HG02943 (cell line): ENCODE data around the gene RBM12.
A peak's percentile ranks its signal among the peaks of the same experiment; 100 is the strongest.
"Not testable (repeated sequence)": the region's sequence is repeated elsewhere in the genome, so short reads cannot be mapped to it uniquely, and the experiment has no call there.

Experiments used
- ATAC-seq: cut with Tn5 transposase; IDR thresholded peaks from one replicate; pipeline ENCODE4 v1.9.1; 2021; ENCODE audit warnings: mild to moderate bottlenecking, low read depth, moderate library complexity; ENCODE audit not compliant: unreplicated experiment

The RBM12 gene

DNA sequence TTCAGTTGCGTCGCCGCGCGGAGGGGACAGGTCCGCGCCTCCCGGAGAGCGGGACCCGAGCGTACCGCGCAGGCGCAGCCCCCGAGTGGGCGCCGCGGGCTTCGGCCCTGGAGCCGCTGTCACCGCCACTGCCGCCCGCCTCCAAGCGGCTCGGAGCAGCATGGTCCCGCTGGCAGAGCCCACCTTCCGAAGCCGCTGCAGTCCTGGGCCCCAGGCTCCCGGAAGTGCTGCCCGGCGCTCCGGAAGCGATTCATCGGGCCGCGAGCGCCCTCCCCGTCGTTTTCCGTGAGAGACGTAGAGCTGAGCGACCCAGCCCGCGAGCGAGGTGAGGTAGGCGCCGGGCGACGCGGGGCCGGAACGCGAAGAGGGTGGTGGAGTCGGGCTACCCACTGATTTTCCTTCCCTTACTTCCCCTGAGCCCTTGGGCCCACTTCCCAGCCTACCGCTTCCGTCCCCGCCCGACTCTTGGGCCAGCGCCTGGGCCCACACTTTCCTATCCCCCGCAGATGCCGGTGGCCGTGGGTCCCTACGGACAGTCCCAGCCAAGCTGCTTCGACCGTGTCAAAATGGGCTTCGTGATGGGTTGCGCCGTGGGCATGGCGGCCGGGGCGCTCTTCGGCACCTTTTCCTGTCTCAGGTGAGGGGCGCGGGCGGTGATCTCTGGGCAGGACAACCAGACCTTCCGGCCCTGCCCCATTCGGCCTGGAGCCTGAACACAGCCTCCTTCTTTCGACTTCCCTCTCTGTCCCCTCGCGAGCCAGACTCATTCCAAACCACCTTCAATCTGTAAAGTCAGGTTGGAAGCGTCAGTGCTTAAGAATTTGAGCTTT lies 34.6 kb upstream of the RBM12 start, which contains the start of the genes NFS1 and ROMO1:
NFS1 (minus strand) TSS at position 226 of the 830 bp plus-strand sequence; CDS start at position 162, 64 bp downstream.
ROMO1 (plus strand) TSS at position 279 of the 830 bp plus-strand sequence; CDS start at position 507, 228 bp downstream.
- peak; percentile 62 for ATAC-seq

DNA sequence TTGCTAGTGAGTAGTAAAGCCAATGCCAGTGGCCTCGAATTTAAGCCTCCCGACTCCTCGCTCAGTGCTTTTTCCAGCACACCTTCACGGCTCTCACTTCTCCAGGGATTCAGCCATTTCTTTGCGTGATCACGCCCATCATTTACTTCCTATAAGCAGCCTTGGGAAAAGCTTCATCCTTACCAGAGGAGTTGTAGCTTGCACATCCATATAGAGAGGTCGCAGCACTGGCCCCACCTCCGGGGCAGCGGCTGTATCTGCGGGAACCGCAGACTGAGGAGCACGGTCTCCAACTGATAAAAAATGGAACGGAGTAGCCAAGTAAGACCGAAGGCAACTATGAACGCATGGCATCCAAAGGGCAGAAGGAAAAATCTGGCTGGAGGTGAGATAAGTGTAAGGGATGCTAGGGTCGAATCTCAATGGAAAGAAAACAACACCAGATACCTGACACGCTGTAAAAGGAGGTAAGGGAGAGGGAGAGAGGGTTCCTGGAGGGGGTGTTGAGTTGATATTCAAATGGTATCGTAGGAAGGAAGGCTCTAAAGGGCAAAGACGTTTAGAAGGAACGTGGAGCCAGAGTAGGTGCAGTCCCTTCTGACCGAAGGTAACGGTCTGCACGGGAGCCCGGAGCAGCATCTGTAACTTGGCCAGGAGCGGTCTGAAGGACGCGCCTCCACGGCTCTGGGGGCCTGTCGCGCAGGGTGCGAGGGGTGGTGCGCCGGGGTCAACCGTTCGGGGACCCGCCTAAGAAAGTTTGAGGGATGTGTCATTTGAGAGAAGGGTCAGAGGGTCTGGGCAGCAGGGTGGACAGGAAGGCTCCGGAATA lies 33.8 kb upstream of the RBM12 start:
- peak; percentile 22 for ATAC-seq

DNA sequence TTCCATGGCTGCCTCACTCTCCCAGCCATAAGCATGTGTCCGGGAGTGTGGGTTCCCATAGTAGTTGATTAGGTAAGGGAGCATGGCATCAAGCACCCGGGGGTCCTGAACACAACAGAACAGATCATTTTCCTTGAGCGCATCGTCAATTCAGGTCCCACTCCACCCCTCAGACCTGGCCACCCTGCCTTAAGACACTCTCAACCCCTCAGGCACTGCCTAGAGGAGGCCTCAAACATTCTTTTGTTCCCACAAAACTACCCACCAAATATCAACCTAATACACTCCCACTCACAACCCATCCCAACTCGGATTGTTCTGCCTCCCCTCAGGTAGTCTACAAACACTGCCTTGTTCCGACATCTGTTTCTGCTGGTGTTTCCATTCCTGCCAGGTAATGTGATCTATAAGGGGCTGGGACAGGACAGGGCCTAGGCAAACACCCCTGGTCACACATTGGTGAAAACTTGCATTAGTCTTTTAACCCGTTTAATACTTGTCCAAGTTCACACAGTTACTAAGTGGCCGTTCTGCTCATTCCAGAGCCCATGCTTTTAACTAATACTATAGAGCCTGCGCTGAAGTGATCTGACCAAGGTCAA lies 33.1 kb upstream of the RBM12 start:
- no peak for ATAC-seq

DNA sequence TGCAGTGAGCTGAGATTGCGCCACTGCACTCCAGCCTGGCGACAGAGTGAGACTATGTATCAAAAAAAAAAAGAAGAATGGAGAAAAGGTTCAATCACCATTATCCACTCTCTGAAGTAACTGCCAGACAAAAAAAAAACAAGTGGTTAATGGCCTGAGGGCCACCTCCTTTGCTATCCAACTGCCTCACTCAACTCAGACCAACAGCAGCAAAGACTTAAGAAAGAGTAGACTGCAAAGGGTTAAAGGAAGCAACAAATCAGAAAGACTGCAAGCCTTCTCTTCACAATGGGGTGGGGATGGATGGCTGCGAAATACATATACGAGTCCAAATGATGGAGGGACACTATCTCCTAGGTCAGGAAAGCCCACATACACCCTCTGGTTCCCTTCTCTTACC lies 31.3 kb upstream of the RBM12 start:
- ATAC-seq = no peak

DNA sequence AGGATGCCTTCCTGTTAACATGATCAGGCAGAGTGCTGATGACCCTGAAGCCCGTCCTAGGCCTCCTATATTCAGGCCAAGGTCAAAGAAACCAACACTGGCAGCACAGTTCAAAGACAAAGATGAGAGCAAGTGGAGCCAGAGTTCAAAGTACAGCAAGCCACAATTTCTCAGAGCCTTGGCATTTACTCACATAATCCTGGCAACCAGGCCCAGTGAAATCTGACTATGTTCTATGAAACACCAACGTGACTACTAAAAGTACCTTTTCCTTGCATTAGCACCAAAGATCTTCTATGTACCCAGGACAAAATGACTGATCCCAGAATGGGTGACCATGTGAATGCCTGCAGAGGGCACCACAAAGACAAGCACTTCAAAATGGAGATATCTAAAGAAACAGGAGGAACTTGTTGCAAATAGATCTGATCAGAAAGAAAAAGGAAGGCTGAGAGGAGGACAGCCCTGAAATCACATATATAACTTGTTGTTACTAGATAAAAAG lies 30.6 kb upstream of the RBM12 start:
- no peak for ATAC-seq

DNA sequence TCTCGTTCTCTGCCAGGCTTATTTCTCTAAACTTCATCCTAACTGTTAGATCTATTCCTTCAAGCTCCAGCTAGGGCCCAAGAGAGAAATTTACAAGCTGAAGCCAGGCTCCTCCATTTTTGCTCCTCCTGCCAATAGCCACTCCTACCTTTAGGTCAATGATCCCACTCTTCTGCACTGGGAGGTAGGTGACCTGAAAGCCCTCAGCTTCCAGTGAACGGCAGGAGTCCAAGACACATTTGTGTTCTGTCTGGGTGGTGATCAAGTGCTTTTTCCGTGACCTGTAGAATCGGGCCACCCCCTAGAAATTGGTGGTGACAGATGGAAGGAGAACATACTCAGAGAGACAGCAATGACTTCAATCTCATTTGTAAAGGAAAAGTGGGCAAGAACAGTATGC lies 25.6 kb upstream of the RBM12 start:
- no peak for ATAC-seq

DNA sequence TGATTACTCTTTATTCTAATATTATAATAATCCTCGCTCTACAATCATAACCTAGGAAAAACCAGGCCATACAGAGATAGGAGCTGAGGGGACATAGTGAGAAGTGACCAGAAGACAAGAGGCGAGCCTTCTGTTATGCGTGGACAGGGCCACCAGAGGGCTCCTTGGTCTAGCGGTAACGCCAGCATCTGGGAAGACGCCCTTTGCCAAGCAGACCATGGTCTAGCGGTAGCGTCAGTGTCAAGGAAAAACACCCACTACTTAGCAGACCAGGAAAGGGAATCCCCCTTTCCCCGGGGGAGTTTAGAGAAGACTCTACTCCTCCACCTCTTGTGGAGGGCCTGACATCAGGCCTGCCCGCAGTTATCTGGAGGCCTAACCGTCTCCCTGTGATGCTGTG lies 22.2 kb upstream of the RBM12 start:
- ATAC-seq = not testable (repeated sequence)

DNA sequence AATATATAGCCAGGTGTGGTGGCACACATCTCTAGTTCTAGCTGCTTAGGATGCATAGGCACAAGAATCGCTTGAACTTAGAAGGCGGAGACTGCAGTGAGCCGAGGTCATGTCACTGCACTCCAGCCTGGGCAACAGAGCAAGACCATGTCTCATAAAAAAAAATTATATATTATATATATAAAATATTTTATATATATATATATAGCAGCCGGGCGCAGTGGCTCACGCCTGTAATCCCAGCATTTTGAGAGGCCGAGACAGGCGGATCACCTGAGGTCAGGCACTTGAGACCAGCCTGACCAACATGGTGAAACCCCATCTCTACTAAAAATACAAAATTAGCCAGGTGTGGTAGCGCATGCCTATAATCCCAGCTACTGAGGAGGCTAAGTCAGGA lies 20.7 kb upstream of the RBM12 start:
- ATAC-seq = not testable (repeated sequence)

DNA sequence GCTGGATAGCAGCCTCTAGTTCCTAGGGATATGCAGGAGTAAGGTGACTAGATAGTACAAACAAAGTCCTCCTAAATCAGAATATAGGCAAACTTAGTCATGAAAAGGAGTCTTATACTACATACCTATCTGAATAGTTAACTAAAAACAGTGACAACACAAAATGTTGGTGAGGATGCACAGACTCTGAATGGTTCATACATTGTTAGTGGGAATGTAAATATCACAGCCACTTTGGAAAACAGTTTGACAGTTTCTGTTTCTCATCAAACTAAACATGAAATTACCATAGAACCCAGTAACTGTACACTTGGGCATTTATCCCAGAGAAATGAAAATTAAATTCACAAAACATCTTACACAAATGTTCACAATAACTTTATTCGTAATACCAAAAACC lies 17.3 kb upstream of the RBM12 start:
- ATAC-seq = no peak

DNA sequence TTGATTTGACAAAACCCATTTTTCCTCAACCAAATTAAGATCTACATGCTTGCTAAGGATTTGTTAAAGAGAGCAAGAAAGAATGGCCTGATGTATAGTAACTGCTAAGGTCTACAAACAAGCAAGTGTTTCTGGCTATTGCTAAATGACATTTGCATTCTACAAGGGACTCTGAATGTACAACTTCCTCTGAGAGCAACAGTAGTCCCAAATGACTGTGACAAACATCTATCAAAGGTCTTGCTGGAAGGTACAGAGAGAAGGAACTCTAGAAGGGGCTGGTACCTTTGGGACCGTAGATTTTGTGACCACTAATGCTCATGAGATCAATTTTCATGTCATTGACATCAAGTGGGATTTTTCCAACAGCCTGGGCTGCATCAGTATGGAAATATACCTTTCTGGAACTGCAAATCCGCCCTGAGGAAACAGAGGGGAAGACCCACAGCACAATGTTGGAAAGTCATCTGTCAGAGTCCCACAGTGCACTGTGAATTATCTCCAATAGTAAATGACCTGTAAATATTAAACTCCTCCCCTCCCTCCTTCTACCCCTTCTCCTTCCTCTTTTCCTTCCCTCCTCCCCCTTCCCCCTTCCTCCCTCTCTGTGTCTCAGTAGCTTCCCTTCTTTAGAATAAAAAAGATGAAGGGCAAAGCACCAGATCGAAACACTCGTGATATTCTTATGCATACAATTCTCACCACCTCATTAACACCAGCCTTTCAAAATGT lies 15.9 kb upstream of the RBM12 start:
- ATAC-seq = no peak

DNA sequence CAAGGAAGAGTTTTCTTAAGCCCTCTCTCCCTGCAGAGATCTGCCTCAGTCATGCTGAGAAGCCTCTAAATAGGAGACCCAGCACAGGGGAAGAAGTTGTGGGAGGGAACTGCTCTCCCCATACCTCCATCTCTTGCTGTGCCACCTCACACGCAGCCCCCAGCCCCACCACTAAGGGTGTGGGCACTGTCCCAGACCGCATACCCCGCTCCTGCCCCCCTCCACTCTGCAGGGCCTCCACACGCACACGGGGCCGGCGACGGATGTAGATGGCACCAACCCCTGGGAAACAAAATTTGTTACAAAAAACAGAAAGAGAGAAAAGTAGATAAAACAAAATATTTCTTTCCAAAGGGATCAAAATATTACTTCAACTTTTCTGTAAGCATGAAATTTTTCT lies 10.2 kb upstream of the RBM12 start:
- no peak for ATAC-seq

DNA sequence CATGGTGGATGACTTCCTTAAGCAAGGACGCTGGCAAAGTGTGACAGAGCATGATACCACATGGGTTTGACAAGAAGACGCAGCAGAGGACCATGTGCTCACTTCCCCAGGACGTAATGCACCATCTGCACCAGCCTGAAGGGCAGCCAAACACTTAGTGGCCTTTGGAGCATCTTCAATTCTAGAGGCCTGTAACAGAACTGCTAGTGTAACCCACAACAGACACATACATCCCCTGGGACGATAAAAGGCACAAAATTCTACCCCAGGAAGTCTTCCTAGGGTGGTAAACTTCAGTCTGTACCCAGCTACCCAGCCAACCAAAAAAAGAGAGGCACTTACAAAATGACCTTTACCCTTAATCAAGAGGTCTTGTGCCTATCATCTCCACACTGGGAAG lies 9.2 kb upstream of the RBM12 start:
- ATAC-seq = no peak

DNA sequence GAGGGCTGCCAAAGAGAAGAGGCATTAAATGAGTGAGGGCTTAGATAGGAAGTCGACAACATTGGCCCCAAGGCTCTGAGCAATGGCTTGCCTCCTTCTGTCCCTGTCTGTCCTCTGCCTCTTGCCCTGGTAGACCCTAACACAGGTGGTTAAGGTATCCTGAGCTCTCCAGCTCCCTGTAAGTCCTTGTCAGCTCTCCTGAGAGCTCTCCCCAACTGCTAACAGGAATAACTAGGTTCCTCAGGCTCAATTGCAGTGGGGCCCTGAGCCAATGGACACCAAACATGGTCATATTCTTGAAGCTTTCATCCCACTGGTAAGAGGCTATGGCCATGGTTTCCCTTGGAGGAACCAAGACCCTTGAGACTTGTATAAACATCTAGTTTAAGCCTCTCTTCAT lies 5.0 kb upstream of the RBM12 start:
- no peak for ATAC-seq

DNA sequence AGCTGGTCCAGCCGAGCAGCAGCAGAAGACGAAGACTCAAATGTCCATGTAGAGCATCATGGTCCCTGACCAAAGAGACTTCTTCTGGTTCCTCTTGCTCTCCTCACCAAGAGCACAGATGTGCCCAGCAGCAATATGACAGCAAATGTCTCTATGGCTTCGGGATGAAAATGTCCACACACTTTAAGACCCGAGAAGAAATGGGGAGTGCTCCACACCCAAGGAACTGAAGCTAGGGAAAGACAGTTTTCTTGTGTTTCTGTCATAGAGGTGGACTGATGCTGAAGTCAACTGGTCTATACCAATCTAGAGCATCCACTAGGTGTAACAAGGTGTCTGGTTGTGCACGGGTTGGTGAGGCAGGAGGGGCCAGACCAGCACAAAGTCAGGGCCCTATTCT lies 4.5 kb upstream of the RBM12 start:
- ATAC-seq = no peak

DNA sequence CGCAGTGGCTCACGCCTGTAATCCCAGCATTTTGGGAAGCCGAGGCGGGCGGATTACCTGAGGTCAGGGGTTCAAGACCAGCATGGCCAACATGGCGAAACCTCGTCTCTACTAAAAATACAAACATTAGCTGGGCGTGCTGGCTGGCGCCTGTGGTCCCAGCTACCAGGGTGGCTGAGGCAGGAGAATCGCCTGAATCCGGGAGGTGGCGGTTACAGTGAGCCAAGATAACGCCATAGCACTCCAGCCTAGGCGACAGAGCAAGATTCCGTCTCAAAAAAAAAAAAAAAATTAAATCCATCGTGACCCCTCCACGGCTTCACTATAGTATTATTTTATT lies 1.2 kb upstream of the RBM12 start:
- ATAC-seq = no peak

DNA sequence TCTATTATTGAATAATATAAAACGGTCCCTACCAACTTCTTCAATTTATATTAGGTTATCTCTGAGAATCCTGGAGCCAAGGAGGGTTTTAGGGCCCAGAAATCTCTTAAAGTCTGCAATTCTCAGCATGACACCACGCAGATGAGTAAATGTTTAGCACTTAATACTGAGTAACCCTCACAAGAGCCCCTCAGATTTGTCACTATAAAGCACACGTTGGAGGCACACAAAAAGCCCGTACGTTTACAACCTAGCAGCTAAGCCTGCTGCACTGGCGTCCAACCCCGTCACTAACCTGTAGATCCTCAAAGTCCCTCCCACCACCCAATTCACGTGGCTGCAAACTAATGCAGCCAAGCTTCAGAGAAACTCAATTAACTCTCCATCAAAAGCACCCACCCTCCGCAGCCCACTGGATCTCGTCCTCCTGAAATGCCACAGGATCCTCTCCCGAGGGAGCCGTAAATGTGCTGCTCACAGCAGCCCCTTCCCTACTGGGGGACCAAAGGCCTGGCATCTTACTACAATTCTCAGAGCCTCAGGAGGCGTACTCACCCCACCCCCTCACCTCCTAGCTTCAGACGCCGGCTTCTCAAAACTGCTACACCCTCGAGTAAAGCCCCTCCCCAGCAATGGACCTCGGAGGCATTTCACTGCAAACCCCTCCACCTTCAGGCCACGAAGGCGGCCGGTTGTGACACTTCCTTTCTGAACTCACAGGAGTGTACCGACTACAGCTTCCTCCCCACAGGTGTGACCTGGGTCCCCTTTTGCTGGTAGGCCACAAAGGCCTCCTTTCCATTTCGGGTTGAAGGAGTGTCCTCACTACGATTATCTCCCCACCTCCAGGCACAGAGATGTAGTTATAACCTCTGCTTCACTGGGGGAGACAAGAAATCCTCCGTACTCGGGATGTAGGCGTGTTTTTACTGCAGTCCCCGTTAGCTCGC lies 909 bp downstream of the RBM12 start:
- ATAC-seq = peak; percentile 30

DNA sequence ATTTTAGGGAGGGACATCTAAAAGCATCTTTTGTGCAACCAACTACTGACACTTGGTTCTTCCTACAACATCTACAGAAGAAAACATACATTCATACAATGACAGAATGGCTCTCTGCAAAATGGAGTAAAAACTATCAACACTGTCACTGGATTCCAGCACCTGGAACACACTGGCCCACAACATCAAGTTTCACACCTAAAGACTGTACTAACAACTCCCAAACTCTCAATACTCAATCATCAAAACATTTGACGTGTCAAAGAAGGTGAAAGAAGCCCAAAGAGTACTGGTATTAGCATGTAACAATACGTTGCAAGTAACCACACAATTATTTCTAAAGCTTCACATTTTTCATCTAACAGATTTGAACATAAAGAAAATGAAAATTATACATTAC lies 2.1 kb downstream of the RBM12 start:
- ATAC-seq = no peak

DNA sequence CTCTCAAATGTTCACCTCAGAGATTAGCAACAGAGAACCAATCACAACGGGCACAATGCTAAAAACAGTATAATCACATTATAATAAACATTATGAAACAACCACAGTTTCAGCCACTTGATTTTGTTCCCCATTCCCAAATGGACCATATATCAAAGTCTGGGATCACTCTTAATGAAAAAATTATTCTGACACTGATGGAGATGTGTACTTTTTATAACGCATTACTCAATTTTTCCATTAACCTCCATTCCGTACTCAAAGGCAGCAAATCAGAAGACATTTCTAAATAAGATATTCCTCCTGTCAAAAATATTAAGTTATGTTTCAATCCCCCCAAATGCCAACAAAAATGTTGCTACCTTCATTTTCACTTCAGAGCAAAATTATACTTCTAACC lies 2.8 kb downstream of the RBM12 start:
- ATAC-seq = no peak

DNA sequence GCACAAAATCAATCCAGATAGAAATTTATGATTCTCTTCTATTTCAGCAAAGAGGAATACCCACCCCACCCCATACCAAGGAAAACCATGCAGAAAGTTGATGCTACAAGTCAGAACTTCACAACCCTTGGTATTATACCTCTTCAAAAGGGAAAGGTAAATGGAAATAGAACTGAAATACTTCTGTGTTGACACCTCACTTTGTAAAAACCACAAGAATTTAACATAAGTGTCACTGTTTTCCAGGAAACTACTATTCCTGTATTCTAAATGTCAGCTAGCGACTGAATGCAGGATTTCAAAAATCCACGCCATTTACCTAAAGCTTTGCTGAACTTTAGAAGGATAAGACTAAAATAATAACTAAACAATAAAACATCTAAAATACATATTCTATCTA lies 3.6 kb downstream of the RBM12 start:
- ATAC-seq = no peak
